H9 (cell line): ENCODE measurements around the gene APAF1. TPM values are rescaled to one million over a fixed set of nuclear protein-coding genes. Genes with fewer than 3 reads are reported as not detected.

Experiments used
- DNase-seq: peaks from one replicate; pipeline ENCODE4 v3.0.0-alpha.2; 2017
- H2AFZ ChIP-seq: one replicate; pipeline ENCODE4 v1.6.1; 2013; ENCODE audit warnings: mild to moderate bottlenecking, low read length, control low read depth, moderate library complexity
- H2AK5ac ChIP-seq: 2 replicates; pipeline ENCODE4 v1.6.1; 2013; ENCODE audit warnings: low read length, control low read depth, mixed read lengths; ENCODE audit not compliant: insufficient read length
- H2BK120ac ChIP-seq: one replicate; pipeline ENCODE4 v1.6.1; 2013; ENCODE audit warnings: low read depth, mild to moderate bottlenecking, low read length, control low read depth, inconsistent platforms; ENCODE audit not compliant: poor library complexity, severe bottlenecking
- H2BK12ac ChIP-seq: 2 replicates; pipeline ENCODE4 v1.6.1; 2013; ENCODE audit warnings: low read length, control low read depth, mixed read lengths, low read depth; ENCODE audit not compliant: insufficient read length
- H2BK15ac ChIP-seq: 2 replicates; pipeline ENCODE4 v1.6.1; 2013; ENCODE audit warnings: low read depth, low read length, control low read depth
- H2BK20ac ChIP-seq: one replicate; pipeline ENCODE4 v1.6.1; 2013; ENCODE audit warnings: low read depth, mild to moderate bottlenecking, low read length, control low read depth, inconsistent platforms; ENCODE audit not compliant: poor library complexity, severe bottlenecking
- H2BK5ac ChIP-seq: 2 replicates; pipeline ENCODE4 v1.6.1; 2013; ENCODE audit warnings: low read length, control low read depth, mixed read lengths; ENCODE audit not compliant: insufficient read length
- H3K14ac ChIP-seq: 2 replicates; pipeline ENCODE4 v1.6.1; 2013; ENCODE audit warnings: low read length, control low read depth; ENCODE audit not compliant: insufficient read depth
- H3K18ac ChIP-seq: 2 replicates; pipeline ENCODE4 v1.6.1; 2013; ENCODE audit warnings: low read depth, mild to moderate bottlenecking, mixed read lengths, low read length, control low read depth; ENCODE audit not compliant: insufficient read length
- H3K23ac ChIP-seq: 2 replicates; pipeline ENCODE4 v1.6.1; 2013; ENCODE audit warnings: low read length, control low read depth, mixed read lengths, low read depth; ENCODE audit not compliant: insufficient read length
- H3K23me2 ChIP-seq: 2 replicates; pipeline ENCODE4 v1.6.1; 2013; ENCODE audit warnings: low read depth, mild to moderate bottlenecking, mixed read lengths, low read length, control low read depth; ENCODE audit not compliant: insufficient read length, poor library complexity, severe bottlenecking
- H3K27ac ChIP-seq: 2 replicates; pipeline ENCODE4 v1.5.1; 2013; ENCODE audit warnings: low read length, control low read depth, mixed read lengths, low read depth; ENCODE audit not compliant: insufficient read length
- H3K27me3 ChIP-seq: 2 replicates; pipeline ENCODE4 v1.6.1; 2013; ENCODE audit warnings: low read length, control low read depth, inconsistent platforms; ENCODE audit not compliant: insufficient read depth
- H3K4ac ChIP-seq: 2 replicates; pipeline ENCODE4 v1.6.1; 2013; ENCODE audit warnings: low read depth, mild to moderate bottlenecking, control low read depth, inconsistent platforms, low read length, moderate library complexity
- H3K4me1 ChIP-seq: 2 replicates; pipeline ENCODE4 v1.6.1; 2013; ENCODE audit warnings: low read length, control low read depth, inconsistent platforms; ENCODE audit not compliant: insufficient read depth
- H3K4me2 ChIP-seq: 2 replicates; pipeline ENCODE4 v1.6.1; 2013; ENCODE audit warnings: low read length, control low read depth, mixed read lengths; ENCODE audit not compliant: insufficient read length, insufficient read depth
- H3K56ac ChIP-seq: 2 replicates; pipeline ENCODE4 v1.6.1; 2013; ENCODE audit warnings: low read depth, mild to moderate bottlenecking, mixed read lengths, low read length, control low read depth; ENCODE audit not compliant: insufficient read length
- H3K79me1 ChIP-seq: 2 replicates; pipeline ENCODE4 v1.6.1; 2013; ENCODE audit warnings: low read depth, mild to moderate bottlenecking, moderate library complexity, low read length, control low read depth, inconsistent platforms; ENCODE audit not compliant: insufficient read depth, poor library complexity, severe bottlenecking
- H3K79me2 ChIP-seq: 2 replicates; pipeline ENCODE4 v1.6.1; 2013; ENCODE audit warnings: low read length, control low read depth, inconsistent platforms; ENCODE audit not compliant: insufficient read depth
- H3K9ac ChIP-seq: 2 replicates; pipeline ENCODE4 v1.6.1; 2013; ENCODE audit warnings: low read length, control low read depth, mixed read lengths; ENCODE audit not compliant: insufficient read length; ENCODE audit errors: extremely low read depth
- H3K9me3 ChIP-seq: one replicate; pipeline ENCODE4 v1.6.1; 2013; ENCODE audit warnings: low read depth, low read length, inconsistent platforms; ENCODE audit not compliant: control insufficient read depth
- H3T11ph ChIP-seq: one replicate; pipeline ENCODE4 v1.6.1; 2013; ENCODE audit warnings: mild to moderate bottlenecking, low read length, control low read depth, inconsistent platforms
- H4K20me1 ChIP-seq: one replicate; pipeline ENCODE4 v1.6.1; 2013; ENCODE audit not compliant: control insufficient read depth, insufficient read length, insufficient read depth
- H4K5ac ChIP-seq: 2 replicates; pipeline ENCODE4 v1.6.1; 2013; ENCODE audit warnings: low read depth, mild to moderate bottlenecking, mixed read lengths, low read length, control low read depth; ENCODE audit not compliant: insufficient read length
- H4K8ac ChIP-seq: replicated peaks from 2 replicates; pipeline ENCODE4 v1.6.1; 2013; ENCODE audit warnings: low read length, control low read depth, mixed read lengths, low read depth; ENCODE audit not compliant: insufficient read length
- H4K91ac ChIP-seq: 2 replicates; pipeline ENCODE4 v1.6.1; 2013; ENCODE audit warnings: low read depth, mild to moderate bottlenecking, moderate library complexity, mixed read lengths, low read length, control low read depth; ENCODE audit not compliant: insufficient read length
- H3K27ac Mint-ChIP-seq, 3 experiments: 2 replicates in 2 of 3; 3 replicates in 1 of 3; pipeline ENCODE4 v1.8.0; 2020 to 2021; ENCODE audit warnings: mixed read lengths in 3 of 3, mild to moderate bottlenecking in 1 of 3, moderate library complexity in 1 of 3
- H3K27me3 Mint-ChIP-seq: 2 replicates; pipeline ENCODE4 v1.8.0; 2021; ENCODE audit warnings: low read depth, mild to moderate bottlenecking, moderate library complexity, mixed read lengths
- H3K36me3 Mint-ChIP-seq, 3 experiments: 2 replicates in 2 of 3; 3 replicates in 1 of 3; pipeline ENCODE4 v1.8.0; 2020 to 2021; ENCODE audit warnings: low read depth in 3 of 3, mixed read lengths in 3 of 3; ENCODE audit not compliant: insufficient read depth in 1 of 3
- H3K4me1 Mint-ChIP-seq, 2 experiments: 2 replicates each; pipeline ENCODE4 v1.8.0; 2020; ENCODE audit warnings: mixed read lengths in 2 of 2
- H3K4me3 Mint-ChIP-seq, 2 experiments: 2 replicates in 1 of 2; 3 replicates in 1 of 2; pipeline ENCODE4 v1.8.0; 2020 to 2021; ENCODE audit warnings: mild to moderate bottlenecking in 2 of 2, mixed read lengths in 2 of 2, moderate library complexity in 1 of 2
- H3K9me3 Mint-ChIP-seq, 2 experiments: 2 replicates in 1 of 2; 3 replicates in 1 of 2; pipeline ENCODE4 v1.8.0; 2020; ENCODE audit warnings: mild to moderate bottlenecking in 2 of 2, mixed read lengths in 2 of 2, moderate library complexity in 1 of 2
- WGBS: extraction: QIAGEN DNeasy Blood & Tissue Kit; methylation state at CpG from one replicate; pipeline ENCODE4 v1.1.7; 2013; ENCODE audit warnings: missing lambda C conversion rate, low lambda C conversion rate, mixed read lengths; ENCODE audit not compliant: insufficient read length; ENCODE audit errors: extremely low coverage; 5-methylcytosine and 5-hydroxymethylcytosine counted together
- total RNA-seq: library from RNA; stranded (reverse); gene quantifications from 2 replicates; pipeline ENCODE4 v1.2.1, GENCODE V29; 2021
- TF ChIP-seq, protein P1 (sequence below): fragments of 200-600 bp; sonication (generic); conservative IDR thresholded peaks from 3 replicates; pipeline ENCODE4 v1.8.0; 2021; ENCODE audit warnings: antibody characterized with exemption, mild to moderate bottlenecking

APAF1 gene
- total RNA-seq, 1 experiment from 2014 or later: 16.5 TPM

DNA sequence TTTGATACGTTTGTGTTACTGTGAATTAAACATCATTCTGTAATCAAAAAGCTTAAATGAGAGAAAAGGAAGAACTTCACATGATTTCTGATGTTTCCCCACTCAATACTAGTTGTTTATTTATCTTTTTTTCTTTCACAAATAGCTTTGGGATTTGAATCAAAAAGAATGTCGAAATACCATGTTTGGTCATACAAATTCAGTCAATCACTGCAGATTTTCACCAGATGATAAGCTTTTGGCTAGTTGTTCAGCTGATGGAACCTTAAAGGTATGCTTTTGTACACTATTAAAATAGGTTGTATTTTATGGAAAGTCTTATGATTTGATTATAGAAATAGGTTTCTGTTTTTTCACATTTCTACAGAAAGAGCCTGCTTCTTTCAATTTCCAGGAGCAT lies 41.5 kb downstream of the APAF1 start:
- H3K4me1 ChIP-seq: no peaks in the 10 kb centered on the region
- H2BK120ac ChIP-seq: no peak overlapping the region
- no peak overlapping the region for H4K91ac ChIP-seq
- H3K27ac Mint-ChIP-seq: no peak overlapping the region
- H4K8ac ChIP-seq: no peak overlapping the region
- WGBS: no CpG with 5 or more reads among the region's 2 CpGs
- no peak overlapping the region for H3K27ac ChIP-seq
- H2BK5ac ChIP-seq: no peak overlapping the region
- H2AFZ ChIP-seq: no peak overlapping the region
- H3T11ph ChIP-seq: no peak overlapping the region
- H3K79me1 ChIP-seq: no peaks in the 10 kb centered on the region
- no peak overlapping the region for H3K56ac ChIP-seq
- no peaks in the 10 kb centered on the region for H3K79me2 ChIP-seq
- H3K23me2 ChIP-seq: no peaks in the 10 kb centered on the region
- H4K20me1 ChIP-seq: no peaks in the 10 kb centered on the region
- H3K4me1 Mint-ChIP-seq: no peaks in the 10 kb centered on the region
- H3K36me3 Mint-ChIP-seq: peaks cover 0 to 47% (median 40%) of the 10 kb centered on the region in 3 experiments; a peak in 5 of 7 replicates
- no peak overlapping the region for H3K4me3 Mint-ChIP-seq
- no peaks in the 10 kb centered on the region for H3K27me3 Mint-ChIP-seq
- H3K27me3 ChIP-seq: no peaks in the 10 kb centered on the region
- H2AK5ac ChIP-seq: no peak overlapping the region
- no peak overlapping the region for H4K5ac ChIP-seq
- TF ChIP-seq, protein P1, sequence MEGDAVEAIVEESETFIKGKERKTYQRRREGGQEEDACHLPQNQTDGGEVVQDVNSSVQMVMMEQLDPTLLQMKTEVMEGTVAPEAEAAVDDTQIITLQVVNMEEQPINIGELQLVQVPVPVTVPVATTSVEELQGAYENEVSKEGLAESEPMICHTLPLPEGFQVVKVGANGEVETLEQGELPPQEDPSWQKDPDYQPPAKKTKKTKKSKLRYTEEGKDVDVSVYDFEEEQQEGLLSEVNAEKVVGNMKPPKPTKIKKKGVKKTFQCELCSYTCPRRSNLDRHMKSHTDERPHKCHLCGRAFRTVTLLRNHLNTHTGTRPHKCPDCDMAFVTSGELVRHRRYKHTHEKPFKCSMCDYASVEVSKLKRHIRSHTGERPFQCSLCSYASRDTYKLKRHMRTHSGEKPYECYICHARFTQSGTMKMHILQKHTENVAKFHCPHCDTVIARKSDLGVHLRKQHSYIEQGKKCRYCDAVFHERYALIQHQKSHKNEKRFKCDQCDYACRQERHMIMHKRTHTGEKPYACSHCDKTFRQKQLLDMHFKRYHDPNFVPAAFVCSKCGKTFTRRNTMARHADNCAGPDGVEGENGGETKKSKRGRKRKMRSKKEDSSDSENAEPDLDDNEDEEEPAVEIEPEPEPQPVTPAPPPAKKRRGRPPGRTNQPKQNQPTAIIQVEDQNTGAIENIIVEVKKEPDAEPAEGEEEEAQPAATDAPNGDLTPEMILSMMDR: no peak
- no peak overlapping the region for H2BK15ac ChIP-seq
- H3K4me2 ChIP-seq: no peak overlapping the region
- H3K9me3 ChIP-seq: no peaks in the 10 kb centered on the region
- no peak overlapping the region for H3K18ac ChIP-seq
- H2BK12ac ChIP-seq: no peak overlapping the region
- no peaks in the 10 kb centered on the region for H3K9me3 Mint-ChIP-seq
- no peak overlapping the region for H3K23ac ChIP-seq
- no peak overlapping the region for H3K9ac ChIP-seq
- no peak overlapping the region for H3K4ac ChIP-seq
- H2BK20ac ChIP-seq: no peak overlapping the region
- DNase-seq: no peak
- no peak overlapping the region for H3K14ac ChIP-seq
